ENCODE data around the gene LRRK2.

DNA sequence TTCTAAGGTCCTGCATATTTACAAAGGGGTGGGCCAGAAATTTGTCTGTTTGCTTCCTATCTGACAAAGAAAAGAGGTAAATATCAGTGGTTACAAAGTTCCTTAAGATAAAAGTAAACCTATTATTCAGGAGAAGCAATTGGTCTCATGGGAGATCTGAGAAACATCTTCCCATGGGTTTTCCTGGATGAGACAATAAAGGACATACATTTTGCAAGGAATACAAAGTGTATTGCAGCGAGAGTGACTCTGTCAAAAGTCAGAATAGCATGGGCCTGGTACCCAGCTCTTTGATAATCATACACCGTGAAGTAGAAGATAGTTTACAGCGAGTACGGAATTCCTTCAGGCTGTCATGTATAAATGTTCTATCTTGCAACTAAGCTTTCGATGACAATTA lies 14.2 kb downstream of the LRRK2 start:
- TF ChIP-seq, protein P1, sequence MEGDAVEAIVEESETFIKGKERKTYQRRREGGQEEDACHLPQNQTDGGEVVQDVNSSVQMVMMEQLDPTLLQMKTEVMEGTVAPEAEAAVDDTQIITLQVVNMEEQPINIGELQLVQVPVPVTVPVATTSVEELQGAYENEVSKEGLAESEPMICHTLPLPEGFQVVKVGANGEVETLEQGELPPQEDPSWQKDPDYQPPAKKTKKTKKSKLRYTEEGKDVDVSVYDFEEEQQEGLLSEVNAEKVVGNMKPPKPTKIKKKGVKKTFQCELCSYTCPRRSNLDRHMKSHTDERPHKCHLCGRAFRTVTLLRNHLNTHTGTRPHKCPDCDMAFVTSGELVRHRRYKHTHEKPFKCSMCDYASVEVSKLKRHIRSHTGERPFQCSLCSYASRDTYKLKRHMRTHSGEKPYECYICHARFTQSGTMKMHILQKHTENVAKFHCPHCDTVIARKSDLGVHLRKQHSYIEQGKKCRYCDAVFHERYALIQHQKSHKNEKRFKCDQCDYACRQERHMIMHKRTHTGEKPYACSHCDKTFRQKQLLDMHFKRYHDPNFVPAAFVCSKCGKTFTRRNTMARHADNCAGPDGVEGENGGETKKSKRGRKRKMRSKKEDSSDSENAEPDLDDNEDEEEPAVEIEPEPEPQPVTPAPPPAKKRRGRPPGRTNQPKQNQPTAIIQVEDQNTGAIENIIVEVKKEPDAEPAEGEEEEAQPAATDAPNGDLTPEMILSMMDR (IDR thresholded peaks at IDR 0.05): no peak
- TF ChIP-seq POLR2AphosphoS5 (IDR thresholded peaks at IDR 0.05): no peak
